Measurements from ENCODE around the gene PEAK1.
"Not testable (repeated sequence)": the region's sequence is repeated elsewhere in the genome, so short reads cannot be mapped to it uniquely, and the experiment has no call there.

PEAK1 gene

GRCh38 chr15:77163781-77164384, 256.0 kb downstream of the PEAK1 start:
- DNase-seq = no peak

GRCh38 chr15:77162872-77163633, 256.9 kb downstream of the PEAK1 start:
- DNase-seq = no peak

GRCh38 chr15:77160562-77161478, 259.1 kb downstream of the PEAK1 start:
- no peak for DNase-seq

GRCh38 chr15:77156000-77156399, 263.9 kb downstream of the PEAK1 start:
- DNase-seq = not testable (repeated sequence)

GRCh38 chr15:77148191-77148590, 271.7 kb downstream of the PEAK1 start:
- DNase-seq = no peak

- no peak for DNase-seq
Observed at GRCh38 chr15:77145370-77145769, 274.5 kb downstream of the PEAK1 start.

- DNase-seq = no peak
Observed at GRCh38 chr15:77144492-77145070, 275.3 kb downstream of the PEAK1 start.

GRCh38 chr15:77144026-77144425, 275.9 kb downstream of the PEAK1 start:
- DNase-seq = no peak

GRCh38 chr15:77143616-77144015, 276.3 kb downstream of the PEAK1 start:
- no peak for DNase-seq

GRCh38 chr15:77143191-77143590, 276.7 kb downstream of the PEAK1 start:
- DNase-seq = no peak

GRCh38 chr15:77140220-77140619, 279.7 kb downstream of the PEAK1 start:
- DNase-seq = no peak

GRCh38 chr15:77139312-77139711, 280.6 kb downstream of the PEAK1 start:
- DNase-seq = no peak

GRCh38 chr15:77138167-77138522, 281.8 kb downstream of the PEAK1 start:
- DNase-seq = no peak

GRCh38 chr15:77135181-77135580, 284.7 kb downstream of the PEAK1 start:
- DNase-seq = no peak

GRCh38 chr15:77130315-77130930, 289.5 kb downstream of the PEAK1 start:
- DNase-seq = no peak

GRCh38 chr15:77127626-77128025, 292.3 kb downstream of the PEAK1 start:
- DNase-seq = no peak

GRCh38 chr15:77126529-77127326, 293.2 kb downstream of the PEAK1 start:
- no peak for DNase-seq

GRCh38 chr15:77123854-77124253, 296.1 kb downstream of the PEAK1 start:
- no peak for DNase-seq

GRCh38 chr15:77122576-77122975, 297.3 kb downstream of the PEAK1 start:
- DNase-seq = no peak

- no peak for DNase-seq
Observed at GRCh38 chr15:77121599-77121998, 298.3 kb downstream of the PEAK1 start.

GRCh38 chr15:77120576-77120975, 299.3 kb downstream of the PEAK1 start:
- no peak for DNase-seq

- DNase-seq = no peak
Observed at GRCh38 chr15:77119446-77119845, 300.5 kb downstream of the PEAK1 start.
